ENCODE data around the gene RAPGEF5.

The RAPGEF5 gene

GRCh38 chr7:22348379-22348778 is 8.6 kb downstream of the RAPGEF5 start:
- DNase-seq, result no peak

- no peak for DNase-seq
Observed at GRCh38 chr7:22346383-22347107, 10.4 kb downstream of the RAPGEF5 start.

- DNase-seq, result no peak
Observed at GRCh38 chr7:22344655-22345054, 12.3 kb downstream of the RAPGEF5 start.

- no peak for DNase-seq
Observed at GRCh38 chr7:22343612-22344011, 13.3 kb downstream of the RAPGEF5 start.

GRCh38 chr7:22343071-22343470 is 13.9 kb downstream of the RAPGEF5 start:
- DNase-seq, result no peak

- no peak for DNase-seq
Observed at GRCh38 chr7:22339725-22340390, 17.1 kb downstream of the RAPGEF5 start.

DNA sequence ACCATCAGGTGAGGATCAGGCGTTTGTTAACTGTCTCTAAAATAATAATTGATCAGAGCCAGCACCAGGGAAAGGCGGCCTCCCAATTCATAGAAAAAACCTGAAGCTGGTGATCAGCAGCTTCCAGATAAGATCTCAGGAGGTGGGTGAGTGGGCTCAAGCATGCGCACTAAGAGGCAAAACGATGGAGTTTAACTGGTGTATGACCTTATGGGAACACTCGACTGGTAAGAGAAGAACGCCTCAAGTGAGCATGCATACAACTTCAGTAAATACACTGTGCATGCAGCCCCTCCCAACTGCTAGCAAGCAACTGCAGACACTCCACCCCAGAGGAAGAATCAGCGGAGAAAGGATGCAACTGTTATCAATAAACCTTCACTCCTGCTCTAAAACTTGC is 18.1 kb downstream of the RAPGEF5 start:
- no peak for DNase-seq

DNA sequence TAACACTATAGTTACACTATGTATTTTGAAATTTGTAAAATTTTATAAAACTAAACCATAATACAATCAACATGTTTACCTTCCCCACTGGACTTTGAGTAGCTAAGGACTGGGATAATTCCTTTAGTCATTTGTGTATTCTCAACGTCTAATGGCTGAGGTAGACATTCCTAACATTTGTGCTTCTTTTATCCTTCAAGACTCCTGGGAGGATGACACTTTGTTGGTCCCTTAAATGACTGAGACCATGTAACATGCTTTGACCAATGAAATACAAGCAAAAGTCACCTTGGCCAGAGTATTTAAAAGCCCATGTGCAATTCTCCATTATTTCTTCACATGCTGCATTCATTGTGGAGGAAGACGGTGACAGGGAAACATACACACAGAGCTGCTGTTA is 18.5 kb downstream of the RAPGEF5 start:
- no peak for DNase-seq

DNA sequence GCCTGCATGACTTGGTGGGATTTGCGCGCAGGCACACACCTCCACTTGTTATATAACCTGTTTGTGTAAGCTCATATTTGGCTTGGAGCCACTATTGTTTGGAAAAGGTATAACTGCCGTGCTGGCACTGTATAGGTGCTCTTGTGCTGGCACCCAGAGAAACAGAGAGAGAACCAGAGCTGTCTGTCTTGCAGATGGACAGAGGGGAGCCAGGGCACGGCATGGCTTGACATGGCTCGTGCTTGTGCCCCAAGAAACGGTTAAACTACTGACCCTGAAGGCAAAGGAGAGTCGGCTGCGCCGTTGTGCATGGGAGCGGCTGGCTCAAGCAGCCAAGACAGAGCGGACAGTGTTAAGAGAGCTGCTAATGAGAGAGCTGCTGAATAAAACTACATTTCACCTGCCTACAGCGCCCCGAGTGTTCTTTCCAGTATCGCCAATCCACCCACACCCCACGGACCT is 23.2 kb downstream of the RAPGEF5 start:
- no peak for DNase-seq

DNA sequence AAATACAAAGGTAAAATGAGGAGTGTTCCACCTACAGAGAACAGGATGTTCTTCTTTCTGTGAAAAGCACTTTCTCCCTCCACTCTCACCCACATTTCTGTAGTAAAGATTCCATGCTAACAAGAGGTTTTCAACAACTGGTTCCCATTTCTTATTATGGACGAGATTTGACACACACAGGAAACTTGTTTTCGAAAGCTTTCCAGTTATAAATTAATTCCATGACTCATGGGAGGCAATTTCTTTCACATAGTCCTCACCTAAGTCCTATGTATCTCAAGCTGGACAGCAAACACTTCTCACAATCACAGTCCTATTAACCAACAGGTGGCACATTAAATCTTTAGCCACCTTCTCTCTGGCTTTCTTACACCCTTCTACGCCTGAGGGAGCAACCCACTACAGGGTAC is 24.5 kb downstream of the RAPGEF5 start:
- no peak for DNase-seq

DNA sequence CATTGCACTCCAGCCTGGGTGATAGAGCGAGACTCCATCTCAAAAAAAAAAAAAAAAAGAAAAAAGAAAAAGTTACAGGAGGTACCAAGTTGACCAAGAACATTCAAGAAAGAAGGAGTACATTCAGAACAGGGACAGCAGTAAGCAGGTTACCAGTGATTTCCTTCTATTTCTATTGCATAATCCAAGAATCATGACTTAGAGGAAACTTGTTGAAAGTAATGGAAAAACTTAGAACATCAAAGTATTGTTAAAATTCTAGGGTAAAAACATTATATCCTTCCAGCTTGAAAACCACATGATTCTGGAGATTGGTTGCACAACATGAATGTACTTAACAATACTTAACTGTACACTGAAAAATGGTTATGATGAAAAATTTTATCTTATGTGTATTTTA is 25.2 kb downstream of the RAPGEF5 start:
- no peak for DNase-seq

- DNase-seq, result no peak
Observed at GRCh38 chr7:22330903-22331302, 26.1 kb downstream of the RAPGEF5 start.

- DNase-seq, result no peak
Observed at GRCh38 chr7:22329816-22330524, 27.0 kb downstream of the RAPGEF5 start.

DNA sequence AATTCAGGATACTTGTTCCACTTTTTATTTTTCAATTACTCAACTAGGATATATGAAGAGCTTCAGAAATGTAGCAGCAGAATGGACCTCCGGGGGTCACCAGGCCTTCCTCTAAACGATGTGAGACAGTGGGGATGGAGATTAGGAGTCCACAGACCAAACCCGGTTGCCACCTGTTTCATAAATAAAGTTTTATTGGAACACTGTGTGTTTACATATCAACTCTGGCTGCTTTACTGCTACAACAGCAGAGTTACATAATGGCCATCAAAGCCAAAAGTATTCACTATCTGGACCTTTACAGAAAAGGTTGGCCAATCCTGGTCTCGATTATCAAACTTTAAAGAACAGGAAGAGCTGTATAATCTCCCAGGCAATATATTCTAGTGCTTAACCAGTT is 30.8 kb downstream of the RAPGEF5 start:
- no peak for DNase-seq

DNA sequence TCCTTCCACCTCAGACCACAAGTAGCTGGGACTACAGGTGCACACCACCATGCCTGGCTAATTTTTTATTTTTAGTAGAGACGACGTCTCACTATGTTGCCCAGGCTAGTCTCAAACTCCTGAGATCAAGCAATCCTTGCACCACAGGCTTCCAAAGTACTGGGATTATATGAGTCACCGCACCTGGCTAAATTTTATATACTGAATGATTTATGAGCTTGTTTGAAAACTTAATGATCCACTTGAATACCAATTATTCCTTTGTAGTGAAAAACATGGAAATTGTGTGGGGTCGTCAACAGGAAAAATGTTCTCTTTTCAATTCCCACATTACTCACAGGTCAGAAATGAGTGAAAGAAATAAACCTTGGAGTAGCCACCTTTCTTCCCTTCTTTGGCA is 31.3 kb downstream of the RAPGEF5 start:
- no peak for DNase-seq

DNA sequence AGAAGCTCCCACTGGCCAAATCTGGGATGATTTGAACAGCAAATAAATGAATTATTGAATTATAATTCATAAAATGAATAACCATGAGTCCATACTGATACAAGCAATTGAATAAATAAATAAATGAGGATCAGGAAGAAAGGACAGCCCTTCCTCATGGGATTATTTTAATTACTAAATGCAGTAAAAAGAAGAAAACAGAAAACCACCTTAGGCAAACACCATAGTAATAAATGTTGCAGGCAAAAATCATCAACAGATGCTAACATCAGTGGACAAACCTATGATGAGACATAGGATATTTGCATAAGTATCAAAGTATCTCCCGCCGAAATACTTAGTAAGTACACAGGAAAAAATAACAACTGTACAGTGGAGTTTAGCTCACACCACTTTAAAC is 33.2 kb downstream of the RAPGEF5 start:
- no peak for DNase-seq

GRCh38 chr7:22320416-22320815 is 36.5 kb downstream of the RAPGEF5 start:
- no peak for DNase-seq

DNA sequence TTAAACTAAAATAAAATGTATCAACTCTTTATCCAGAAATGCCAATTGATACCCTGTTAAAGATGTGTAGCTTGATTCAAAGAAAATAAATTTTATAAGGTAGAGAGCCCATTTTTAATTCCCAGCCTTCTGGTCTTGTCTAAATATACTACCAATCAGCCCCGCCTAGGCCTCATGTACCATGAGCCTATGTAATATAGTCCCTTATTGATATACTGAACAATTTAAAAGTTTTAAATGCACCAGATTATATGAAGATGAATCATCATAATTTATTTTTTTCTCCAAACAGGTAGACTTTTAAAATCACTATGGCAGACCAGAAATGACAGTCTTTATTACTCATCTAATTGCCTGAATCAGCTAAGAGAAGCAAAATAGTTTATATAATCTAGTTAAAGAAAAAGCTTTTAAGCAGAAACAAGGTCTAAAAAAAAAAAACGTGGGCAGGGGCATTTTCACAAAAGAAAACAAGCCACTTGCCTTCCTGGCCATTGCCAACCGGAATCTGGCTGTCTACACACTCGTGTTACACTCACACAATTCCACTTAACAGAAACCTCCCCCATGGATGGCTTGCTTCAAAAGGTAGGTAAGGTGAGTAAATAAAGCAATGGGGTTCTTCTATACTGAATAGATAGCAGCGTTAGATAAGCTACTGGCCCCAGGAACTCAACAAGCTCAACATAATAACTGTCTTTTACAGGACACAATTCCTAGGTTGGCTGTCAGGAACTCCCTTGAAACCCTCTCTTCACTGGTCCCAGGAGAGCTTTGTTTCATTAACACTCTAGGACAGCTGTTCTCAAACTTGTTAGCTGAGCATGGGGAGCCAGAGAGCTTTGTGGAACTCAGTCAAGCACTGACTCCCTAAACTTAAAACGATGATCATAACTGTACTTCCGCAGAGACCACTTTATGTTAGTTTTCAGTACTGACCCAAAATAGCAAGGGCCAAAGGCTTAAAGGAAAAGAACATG is 37.2 kb downstream of the RAPGEF5 start:
- no peak for DNase-seq

DNA sequence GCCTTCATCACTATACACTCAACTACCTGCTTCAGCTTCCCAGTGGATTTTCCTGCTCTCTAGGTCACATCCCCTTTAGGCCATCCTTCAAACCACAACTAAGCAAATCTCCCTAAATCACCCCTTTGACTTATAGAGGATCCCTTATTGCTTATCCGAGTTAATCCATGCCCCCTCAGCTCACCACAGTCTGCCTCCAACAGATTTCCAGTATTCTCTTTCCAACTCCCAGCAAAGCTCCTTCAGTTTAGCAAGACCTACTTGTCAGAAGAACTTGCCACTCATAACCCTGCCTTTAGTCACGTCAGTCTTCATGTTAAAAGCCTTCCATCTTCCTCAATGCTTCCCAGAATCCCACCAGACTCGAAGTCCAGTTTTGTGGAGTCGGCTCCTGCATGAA is 38.6 kb downstream of the RAPGEF5 start:
- DNase-seq, result no peak

GRCh38 chr7:22317632-22318031 is 39.3 kb downstream of the RAPGEF5 start:
- no peak for DNase-seq

- DNase-seq, result no peak
Observed at GRCh38 chr7:22316914-22317313, 40.0 kb downstream of the RAPGEF5 start.

GRCh38 chr7:22307816-22308215 is 49.1 kb downstream of the RAPGEF5 start:
- no peak for DNase-seq

DNA sequence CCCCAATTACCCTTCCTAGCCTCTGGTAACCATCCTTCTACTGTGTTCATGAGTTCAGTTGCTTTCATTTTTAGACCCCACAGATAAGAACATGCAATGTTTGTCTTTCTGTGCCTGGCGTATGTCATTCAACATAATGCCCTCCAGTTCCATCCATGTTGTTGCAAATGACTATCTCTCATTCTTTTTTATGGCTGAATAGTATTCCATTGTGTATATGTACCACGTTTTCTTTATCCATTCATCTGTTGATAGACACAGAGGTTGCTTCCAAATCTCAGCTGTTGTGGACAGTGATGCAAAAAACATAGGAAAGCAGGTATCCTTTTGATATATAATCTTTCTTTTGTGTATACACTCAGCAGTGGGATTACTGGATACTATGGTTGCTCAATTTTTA is 51.2 kb downstream of the RAPGEF5 start:
- no peak for DNase-seq
